Eye (tissue), 1 donor: ENCODE measurements around the gene UPF1.

Experiments used
- DNase-seq: peaks from one replicate; pipeline ENCODE4 v3.0.0-alpha.2; 2015

The UPF1 gene

GRCh38 chr19:18858906-18859646 lies 27.3 kb downstream of the UPF1 start:
- no peak for DNase-seq

DNA sequence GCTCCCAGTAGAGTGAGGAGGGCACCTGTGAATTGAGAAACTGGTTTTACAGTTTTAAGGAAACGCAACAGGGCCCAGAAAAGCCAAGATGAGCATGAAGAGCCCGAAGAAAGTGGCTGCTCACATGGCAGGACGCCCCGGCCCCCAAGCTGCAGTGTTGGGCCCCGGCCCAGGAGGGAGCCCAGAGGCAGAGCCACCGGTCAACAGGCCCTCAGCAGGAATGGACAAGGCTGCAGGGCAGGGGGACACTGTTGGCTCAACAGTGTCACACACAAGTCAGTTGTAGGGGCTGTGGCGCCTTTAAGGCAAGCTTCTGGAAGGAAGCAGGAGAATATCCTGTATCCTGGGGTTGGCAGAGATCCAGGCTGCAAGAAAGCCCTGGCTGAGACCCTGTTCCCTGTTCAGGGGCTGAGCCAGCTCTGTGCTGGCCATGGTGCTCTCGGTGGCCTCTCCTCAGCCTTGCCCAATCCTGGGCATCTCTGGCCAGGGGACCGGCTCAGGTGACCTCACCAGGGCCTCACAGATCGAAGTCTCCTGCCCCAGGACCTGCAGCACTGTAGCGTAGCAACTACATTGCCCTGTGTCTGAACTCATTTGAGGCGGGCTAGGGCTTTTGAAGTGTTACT lies 28.0 kb downstream of the UPF1 start:
- peak; percentile 33 for DNase-seq

- no peak for DNase-seq
These were observed 28.5 kb downstream of the UPF1 start for GRCh38 chr19:18860302-18860700.

DNA sequence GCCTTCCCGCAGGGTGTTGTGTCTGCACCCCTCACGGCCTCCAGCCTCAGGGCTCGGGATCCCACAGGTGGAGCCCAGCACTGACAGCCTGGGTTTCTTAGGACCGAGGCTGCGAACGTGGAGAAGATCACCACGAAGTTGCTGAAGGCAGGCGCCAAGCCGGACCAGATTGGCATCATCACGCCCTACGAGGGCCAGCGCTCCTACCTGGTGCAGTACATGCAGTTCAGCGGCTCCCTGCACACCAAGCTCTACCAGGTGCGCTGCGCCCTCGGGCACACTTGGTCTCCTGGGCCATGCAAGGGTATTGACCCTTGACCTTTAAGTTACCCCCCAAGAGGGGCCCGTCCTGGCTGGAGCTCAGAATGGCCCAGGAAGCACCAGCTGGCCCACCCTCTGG lies 29.0 kb downstream of the UPF1 start:
- DNase-seq = no peak

DNA sequence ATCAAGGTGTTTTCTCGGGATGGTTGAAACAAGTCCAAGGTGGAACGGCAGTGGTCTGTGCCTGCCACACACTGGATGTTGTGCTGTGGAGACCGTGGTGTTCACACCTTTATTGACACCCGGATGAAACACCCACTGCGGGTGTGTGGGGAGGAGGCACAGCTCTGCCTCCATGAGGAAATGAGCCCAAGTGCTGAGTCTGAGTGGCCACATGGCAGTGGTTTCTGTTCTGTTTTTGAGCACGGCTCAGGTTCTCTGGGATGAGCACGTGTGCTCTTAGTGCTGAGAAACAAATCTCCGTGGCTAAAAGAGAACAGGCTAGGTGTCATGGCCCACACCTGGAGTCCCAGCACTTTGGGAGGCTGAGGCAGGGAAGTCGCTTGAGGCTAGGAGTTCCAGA lies 29.5 kb downstream of the UPF1 start:
- no peak for DNase-seq

GRCh38 chr19:18861917-18862316 lies 30.2 kb downstream of the UPF1 start:
- DNase-seq = no peak

DNA sequence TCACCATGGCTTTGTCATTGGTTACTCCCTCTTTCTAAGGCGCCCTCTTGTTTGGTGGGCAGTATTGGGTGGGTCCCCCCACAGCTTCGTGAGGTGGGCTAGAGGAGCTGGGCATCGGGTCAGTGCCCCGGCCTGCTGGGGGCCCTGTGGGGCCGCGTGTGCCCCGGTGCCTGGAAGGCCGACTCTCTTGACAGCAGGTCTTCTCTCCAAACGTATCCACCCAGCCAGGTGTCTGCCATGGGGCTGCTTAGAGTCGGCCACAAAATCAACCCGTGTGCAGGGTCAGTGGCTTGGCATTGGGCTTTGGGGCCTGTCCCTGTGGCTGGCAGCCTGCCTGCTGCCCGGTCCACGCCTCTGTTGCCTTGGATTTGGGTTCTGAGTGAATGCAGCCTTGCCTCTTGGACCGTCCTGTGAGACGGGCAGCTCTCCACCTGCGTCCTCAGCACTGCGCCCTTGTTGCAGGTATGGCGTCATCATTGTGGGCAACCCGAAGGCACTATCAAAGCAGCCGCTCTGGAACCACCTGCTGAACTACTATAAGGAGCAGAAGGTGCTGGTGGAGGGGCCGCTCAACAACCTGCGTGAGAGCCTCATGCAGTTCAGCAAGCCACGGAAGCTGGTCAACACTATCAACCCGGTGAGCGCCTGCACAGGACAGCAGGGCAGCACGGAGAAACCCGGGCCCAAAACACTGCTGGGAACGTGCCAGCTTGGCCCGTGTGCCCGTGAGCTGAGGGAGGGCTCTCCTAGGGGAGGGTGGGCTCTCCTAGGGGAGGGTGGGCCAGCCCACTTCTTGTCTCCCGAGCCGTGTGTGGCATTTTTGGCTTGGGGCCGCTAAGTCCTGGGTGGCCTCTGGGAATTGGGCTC lies 31.4 kb downstream of the UPF1 start:
- DNase-seq = no peak

GRCh38 chr19:18863843-18864362 lies 32.1 kb downstream of the UPF1 start:
- no peak for DNase-seq

- no peak for DNase-seq
These were observed 33.6 kb downstream of the UPF1 start for GRCh38 chr19:18865106-18865972.

GRCh38 chr19:18865973-18866799 lies 34.4 kb downstream of the UPF1 start:
- peak; percentile 86 for DNase-seq

GRCh38 chr19:18866800-18867123 lies 35.0 kb downstream of the UPF1 start:
- DNase-seq = no peak

DNA sequence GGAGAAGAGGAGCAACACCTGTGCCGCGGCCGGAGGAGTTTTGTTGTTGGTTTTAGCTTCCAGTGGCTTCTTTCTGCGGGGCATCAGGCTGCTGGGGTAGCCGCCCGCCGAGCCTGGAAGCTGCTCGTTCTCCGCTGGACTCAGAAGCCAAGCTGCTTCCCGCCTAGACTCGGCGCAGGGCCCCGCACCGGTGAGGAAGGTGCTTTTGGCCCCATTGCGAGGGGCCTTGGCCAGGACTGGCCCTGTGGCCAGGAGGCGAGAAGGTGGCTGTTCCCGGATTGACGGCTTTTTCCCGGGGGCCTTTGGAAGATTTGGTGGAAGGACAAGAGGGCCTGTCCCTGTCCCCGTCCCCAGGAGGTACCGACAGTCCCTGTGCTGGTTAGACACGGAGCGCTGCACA lies 35.4 kb downstream of the UPF1 start:
- DNase-seq = no peak

DNA sequence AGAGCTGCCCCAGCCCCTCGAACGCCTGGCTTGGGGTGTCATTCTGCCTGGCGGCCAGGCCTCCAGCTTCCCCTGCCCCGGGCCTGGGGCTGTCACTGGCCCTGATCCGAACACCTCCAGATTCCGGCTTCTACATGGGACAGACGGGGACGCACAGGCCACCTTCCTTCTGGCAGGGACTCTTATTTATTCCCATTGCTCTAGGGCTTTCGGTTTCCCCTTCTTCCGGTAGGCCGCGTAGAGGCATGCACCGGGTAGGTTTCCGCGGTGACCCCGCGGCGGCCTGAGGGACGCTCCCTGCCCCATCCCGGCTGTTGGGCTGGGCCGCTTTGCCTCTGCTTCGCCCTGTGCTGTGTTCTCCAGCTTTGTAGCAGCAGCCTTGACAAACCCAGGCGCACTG lies 36.0 kb downstream of the UPF1 start:
- DNase-seq = no peak

GRCh38 chr19:18868380-18869022 lies 36.7 kb downstream of the UPF1 start:
- peak; percentile 77 for DNase-seq

DNA sequence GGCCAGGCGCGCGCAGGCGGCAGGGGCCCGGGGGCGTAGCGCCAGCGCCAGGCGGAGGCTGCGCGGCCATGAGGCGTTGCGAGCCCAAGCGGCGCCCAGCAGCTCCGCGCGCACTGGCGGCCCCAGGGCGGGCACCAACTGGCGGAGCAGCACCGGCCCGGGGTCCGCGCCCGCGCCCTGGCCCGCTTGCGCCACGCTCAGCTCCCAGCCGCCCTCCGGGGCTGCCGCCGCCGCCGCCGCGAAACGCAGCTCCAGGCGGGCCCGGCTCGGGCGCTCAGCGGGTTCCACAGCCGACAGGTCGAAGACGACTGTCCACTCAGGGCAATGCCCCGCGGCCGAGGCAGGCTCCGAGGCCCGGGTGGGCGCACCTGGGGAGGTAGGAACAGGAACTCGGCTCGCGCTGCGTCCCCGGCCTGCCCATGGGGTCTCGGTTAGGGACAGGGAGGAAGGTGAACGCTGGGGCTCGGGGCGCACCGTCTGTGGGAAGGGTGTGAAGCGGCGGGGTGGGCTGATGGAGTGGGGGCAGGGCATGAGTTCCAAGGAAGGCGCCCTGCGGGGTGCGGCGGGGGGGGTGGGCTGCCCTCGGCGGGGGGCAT lies 37.4 kb downstream of the UPF1 start:
- DNase-seq = peak; percentile 55

GRCh38 chr19:18869781-18870530 lies 38.2 kb downstream of the UPF1 start:
- DNase-seq = peak; percentile 15

GRCh38 chr19:18870531-18871172 lies 38.9 kb downstream of the UPF1 start:
- no peak for DNase-seq

- DNase-seq = peak; percentile 4
These were observed 39.8 kb downstream of the UPF1 start for GRCh38 chr19:18871543-18871942.

DNA sequence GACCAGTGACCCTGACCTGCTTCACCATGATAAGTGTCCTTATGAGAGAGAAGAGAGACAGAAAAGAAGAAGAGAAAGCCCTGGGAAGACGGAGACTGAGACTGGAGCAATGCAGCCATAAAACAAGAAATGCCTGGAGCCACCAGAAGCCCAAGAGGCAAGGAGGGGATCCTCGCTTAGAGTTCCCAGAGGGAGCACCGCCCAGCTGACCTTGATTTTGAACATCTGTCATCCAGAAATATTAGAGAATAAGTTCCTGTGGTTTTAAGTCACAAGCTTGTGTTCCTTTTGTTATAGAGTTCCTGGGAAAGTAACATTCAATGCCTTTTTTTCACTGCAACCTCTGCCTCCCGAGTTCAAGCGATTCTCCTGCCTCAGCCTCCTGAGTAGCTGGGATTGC lies 44.0 kb downstream of the UPF1 start:
- DNase-seq = no peak
